SU-DHL-6 (cell line): ENCODE data around the gene HTT.

Experiments used
- H2AFZ ChIP-seq: fragments of 200-600 bp; sonication (generic); 2 replicates; pipeline ENCODE4 v1.6.1; 2014; ENCODE audit warnings: low read depth, mild to moderate bottlenecking, moderate library complexity, mixed read lengths, antibody characterized with exemption, low read length; ENCODE audit not compliant: severe bottlenecking
- H3F3A ChIP-seq: fragments of 200-600 bp; shearing (Covaris generic); 2 replicates; pipeline ENCODE4 v1.6.0; 2016; ENCODE audit warnings: antibody characterized with exemption, mild to moderate bottlenecking; ENCODE audit not compliant: insufficient read depth
- H3K27ac ChIP-seq: fragments of 200-600 bp; sonication (generic); 2 replicates; pipeline ENCODE4 v1.5.1; 2016; ENCODE audit warnings: low read depth, mild to moderate bottlenecking, low read length, moderate library complexity, mixed read lengths
- H3K27me3 ChIP-seq: fragments of 200-600 bp; sonication (generic), shearing (Covaris generic); 2 replicates; pipeline ENCODE4 v1.6.0; 2014; ENCODE audit warnings: mild to moderate bottlenecking, low read length
- H3K36me3 ChIP-seq: fragments of 200-600 bp; sonication (generic); 2 replicates; pipeline ENCODE4 v1.6.1; 2014; ENCODE audit warnings: mild to moderate bottlenecking, low read length, mixed read lengths
- H3K4me2 ChIP-seq: fragments of 300-600, 200-600 bp; shearing (Covaris generic), sonication (generic); 2 replicates; pipeline ENCODE4 v1.6.0; 2014; ENCODE audit warnings: low read length, low read depth, mild to moderate bottlenecking; ENCODE audit not compliant: poor library complexity, severe bottlenecking
- H3K4me3 ChIP-seq: fragments of 200-600 bp; sonication (generic); 2 replicates; pipeline ENCODE4 v1.5.1; 2014; ENCODE audit warnings: antibody characterized with exemption, low read length, mild to moderate bottlenecking, mixed read lengths; ENCODE audit not compliant: insufficient read depth, poor library complexity, severe bottlenecking
- H3K79me2 ChIP-seq: fragments of 200-600 bp; sonication (generic); 2 replicates; pipeline ENCODE4 v1.6.1; 2014; ENCODE audit warnings: mild to moderate bottlenecking, low read length, moderate library complexity; ENCODE audit not compliant: insufficient read depth
- H3K9ac ChIP-seq: fragments of 200-600 bp; sonication (generic); 2 replicates; pipeline ENCODE4 v1.7.0; 2014; ENCODE audit warnings: mild to moderate bottlenecking, low read length
- H3K9me2 ChIP-seq: fragments of 200-600 bp; sonication (generic); replicated peaks from 2 replicates; pipeline ENCODE4 v1.6.1; 2014; ENCODE audit warnings: low read length; ENCODE audit not compliant: insufficient read depth
- H3K9me3 ChIP-seq: fragments of 200-600 bp; sonication (generic); 2 replicates; pipeline ENCODE4 v1.6.1; 2014; ENCODE audit warnings: low read length, mixed read lengths; ENCODE audit not compliant: insufficient read depth
- H4K20me1 ChIP-seq: fragments of 200-600 bp; sonication (generic); 2 replicates; pipeline ENCODE4 v1.6.1; 2014; ENCODE audit warnings: low read depth, mild to moderate bottlenecking, antibody characterized with exemption, low read length, moderate library complexity, mixed read lengths
- EZH2phosphoT487 ChIP-seq: fragments of 200-600 bp; sonication (generic), shearing (Covaris generic); conservative IDR thresholded peaks from 2 replicates; pipeline ENCODE4 v1.6.1; 2018; ENCODE audit warnings: mild to moderate bottlenecking, antibody characterized with exemption, low read length, moderate library complexity, mixed read lengths
- TF ChIP-seq, protein P1 (sequence below): fragments of 200-600 bp; sonication (generic); IDR thresholded peaks from one replicate; pipeline ENCODE4 v1.5.1; 2017; ENCODE audit warnings: antibody characterized with exemption, mild to moderate bottlenecking, low read length, moderate library complexity; ENCODE audit not compliant: insufficient read depth, poor library complexity, severe bottlenecking

HTT gene

GRCh38 chr4:3283916-3284315 lies 209.4 kb downstream of the HTT start:
- H3K4me3 ChIP-seq = no peak overlapping the region
- H3K36me3 ChIP-seq = no peaks in the 10 kb centered on the region
- H3K4me2 ChIP-seq = no peak overlapping the region
- H2AFZ ChIP-seq = no peak overlapping the region
- no peaks in the 10 kb centered on the region for H3K79me2 ChIP-seq
- no peak overlapping the region for H3K9ac ChIP-seq
- H4K20me1 ChIP-seq = no peaks in the 10 kb centered on the region
- H3F3A ChIP-seq = no peaks in the 10 kb centered on the region
- no peaks in the 10 kb centered on the region for H3K27me3 ChIP-seq
- H3K9me2 ChIP-seq = no peaks in the 10 kb centered on the region
- H3K27ac ChIP-seq = no peak overlapping the region
- TF ChIP-seq EZH2phosphoT487 = no peak
- TF ChIP-seq, protein P1, sequence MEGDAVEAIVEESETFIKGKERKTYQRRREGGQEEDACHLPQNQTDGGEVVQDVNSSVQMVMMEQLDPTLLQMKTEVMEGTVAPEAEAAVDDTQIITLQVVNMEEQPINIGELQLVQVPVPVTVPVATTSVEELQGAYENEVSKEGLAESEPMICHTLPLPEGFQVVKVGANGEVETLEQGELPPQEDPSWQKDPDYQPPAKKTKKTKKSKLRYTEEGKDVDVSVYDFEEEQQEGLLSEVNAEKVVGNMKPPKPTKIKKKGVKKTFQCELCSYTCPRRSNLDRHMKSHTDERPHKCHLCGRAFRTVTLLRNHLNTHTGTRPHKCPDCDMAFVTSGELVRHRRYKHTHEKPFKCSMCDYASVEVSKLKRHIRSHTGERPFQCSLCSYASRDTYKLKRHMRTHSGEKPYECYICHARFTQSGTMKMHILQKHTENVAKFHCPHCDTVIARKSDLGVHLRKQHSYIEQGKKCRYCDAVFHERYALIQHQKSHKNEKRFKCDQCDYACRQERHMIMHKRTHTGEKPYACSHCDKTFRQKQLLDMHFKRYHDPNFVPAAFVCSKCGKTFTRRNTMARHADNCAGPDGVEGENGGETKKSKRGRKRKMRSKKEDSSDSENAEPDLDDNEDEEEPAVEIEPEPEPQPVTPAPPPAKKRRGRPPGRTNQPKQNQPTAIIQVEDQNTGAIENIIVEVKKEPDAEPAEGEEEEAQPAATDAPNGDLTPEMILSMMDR = no peak
- H3K9me3 ChIP-seq = no peaks in the 10 kb centered on the region

DNA sequence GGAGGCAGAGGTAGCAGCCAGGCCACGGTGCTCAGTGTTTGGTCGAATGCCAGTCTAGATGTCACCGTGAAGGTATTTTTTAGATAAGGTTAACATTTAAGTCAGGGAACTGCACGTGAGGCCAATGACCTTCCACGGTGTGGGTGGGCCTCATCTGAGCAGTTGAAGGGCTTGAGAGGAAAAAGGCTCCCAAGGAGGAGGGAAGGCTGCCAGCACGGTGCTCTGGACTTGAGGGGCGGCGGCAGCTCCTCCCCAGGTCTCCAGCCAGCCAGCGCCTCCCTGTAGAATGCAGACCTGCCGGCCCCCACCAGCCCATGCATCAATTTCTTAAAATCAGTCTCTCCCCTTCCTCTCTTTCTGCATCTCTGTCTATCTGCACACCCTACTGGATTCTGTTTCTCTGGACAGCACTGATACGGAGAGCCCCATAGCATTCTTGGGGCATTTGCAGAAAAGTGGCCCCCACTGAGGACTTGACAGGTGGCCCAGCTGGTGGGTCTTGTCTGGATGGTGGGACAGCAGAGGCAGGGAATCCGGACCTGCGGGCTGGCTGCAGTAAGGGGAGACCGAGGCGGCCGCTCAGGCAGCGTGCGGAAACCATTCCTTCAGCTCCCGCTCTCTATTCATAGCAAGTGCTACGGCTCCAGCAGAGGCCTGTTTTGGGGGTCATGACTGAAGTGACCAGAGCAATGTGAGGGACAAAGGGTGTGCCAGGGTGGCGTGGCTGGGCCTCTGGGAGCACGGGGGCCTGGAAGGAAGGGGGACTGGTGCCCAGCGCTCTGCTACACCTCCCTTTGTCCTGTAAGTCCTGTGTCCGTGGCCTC lies 210.5 kb downstream of the HTT start:
- Histone ChIP-seq H3K27ac (no peak overlapping the region), H2AFZ (no peak overlapping the region), H3F3A (no peaks in the 10 kb centered on the region), H3K4me3 (no peak overlapping the region), H3K9me2 (no peaks in the 10 kb centered on the region), H3K36me3 (no peaks in the 10 kb centered on the region), H4K20me1 (no peaks in the 10 kb centered on the region), H3K79me2 (no peaks in the 10 kb centered on the region), H3K9ac (no peak overlapping the region), H3K4me2 (no peak overlapping the region), H3K9me3 (no peaks in the 10 kb centered on the region), H3K27me3 (no peaks in the 10 kb centered on the region)
- TF ChIP-seq, protein P1 = no peak
- TF ChIP-seq EZH2phosphoT487 = no peak

GRCh38 chr4:3285558-3286334 lies 211.3 kb downstream of the HTT start:
- Histone ChIP-seq H3K9ac (no peak overlapping the region), H2AFZ (no peak overlapping the region), H3K27me3 (no peaks in the 10 kb centered on the region), H3K79me2 (no peaks in the 10 kb centered on the region), H3K36me3 (no peaks in the 10 kb centered on the region), H3K9me2 (no peaks in the 10 kb centered on the region), H3F3A (no peaks in the 10 kb centered on the region), H4K20me1 (no peaks in the 10 kb centered on the region), H3K9me3 (no peaks in the 10 kb centered on the region), H3K4me3 (no peak overlapping the region), H3K27ac (no peak overlapping the region), H3K4me2 (no peak overlapping the region)
- TF ChIP-seq, protein P1 = no peak
- no peak for TF ChIP-seq EZH2phosphoT487
